ENCODE measurements around the gene SVOP. TPM values are rescaled to one million over a fixed set of nuclear protein-coding genes. Genes with fewer than 3 reads are reported as not detected.
"Not testable (repeated sequence)": the region's sequence is repeated elsewhere in the genome, so short reads cannot be mapped to it uniquely, and the experiment has no call there.

SVOP gene
- total RNA-seq, 2 experiments from 2014 or later, result not detected

DNA sequence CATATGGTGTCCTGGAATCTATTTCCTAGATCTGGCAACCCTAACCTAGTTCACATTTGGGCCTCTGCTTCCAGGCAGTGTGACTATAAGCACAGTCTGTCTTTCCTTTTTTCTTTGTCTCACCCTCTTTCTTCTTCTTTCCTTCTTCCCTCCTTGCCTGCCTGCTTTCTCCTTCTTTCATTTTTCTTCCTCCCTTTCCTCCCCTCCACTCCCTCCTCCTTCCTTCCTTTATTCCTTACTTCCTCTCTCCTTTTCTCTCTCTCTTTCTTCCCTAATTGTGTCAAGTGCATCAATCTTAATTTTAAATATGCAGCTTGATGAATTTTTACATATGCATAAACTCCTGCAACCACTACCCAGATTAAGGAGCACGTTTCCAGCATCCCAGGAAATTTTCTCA is 145.6 kb downstream of the SVOP start:
- no peak overlapping the region for H3K4me3 ChIP-seq (ENCODE audit: low read length)
- H3K36me3 Mint-ChIP-seq (ENCODE audit: low read depth), result no peaks in the 10 kb centered on the region
- no peaks in the 10 kb centered on the region for H3K9me3 Mint-ChIP-seq
- POLR2A ChIA-PET, result no interaction called here
- no peaks in the 10 kb centered on the region for H3K27me3 Mint-ChIP-seq
- H3K4me1 Mint-ChIP-seq (ENCODE audit: low read depth), result no peaks in the 10 kb centered on the region
- no peak for DNase-seq
- intact Hi-C loops (cut with DNase I, micrococcal nuclease), result no loop called here
- CTCF ChIA-PET, result no interaction called here
- H3K36me3 ChIP-seq (ENCODE audit: insufficient read depth, low read length), result no peaks in the 10 kb centered on the region
- no peak for ATAC-seq (ENCODE audit: poor library complexity)
- no peaks in the 10 kb centered on the region for H3K4me1 ChIP-seq (ENCODE audit: insufficient read depth, low read length)
- no peak overlapping the region for H3K27ac Mint-ChIP-seq
- no peaks in the 10 kb centered on the region for H3K27me3 ChIP-seq (ENCODE audit: control insufficient read depth in 1 of 2, insufficient read depth in 2 of 2, low read length in 2 of 2)
- H3K27ac ChIP-seq (ENCODE audit: low read depth in 1 of 2, low read length in 2 of 2), result no peak overlapping the region
- no peaks in the 10 kb centered on the region for H3K9me3 ChIP-seq (ENCODE audit: control insufficient read depth in 1 of 2, insufficient read depth in 1 of 2, low read length in 2 of 2)
- TF ChIP-seq, protein P1, sequence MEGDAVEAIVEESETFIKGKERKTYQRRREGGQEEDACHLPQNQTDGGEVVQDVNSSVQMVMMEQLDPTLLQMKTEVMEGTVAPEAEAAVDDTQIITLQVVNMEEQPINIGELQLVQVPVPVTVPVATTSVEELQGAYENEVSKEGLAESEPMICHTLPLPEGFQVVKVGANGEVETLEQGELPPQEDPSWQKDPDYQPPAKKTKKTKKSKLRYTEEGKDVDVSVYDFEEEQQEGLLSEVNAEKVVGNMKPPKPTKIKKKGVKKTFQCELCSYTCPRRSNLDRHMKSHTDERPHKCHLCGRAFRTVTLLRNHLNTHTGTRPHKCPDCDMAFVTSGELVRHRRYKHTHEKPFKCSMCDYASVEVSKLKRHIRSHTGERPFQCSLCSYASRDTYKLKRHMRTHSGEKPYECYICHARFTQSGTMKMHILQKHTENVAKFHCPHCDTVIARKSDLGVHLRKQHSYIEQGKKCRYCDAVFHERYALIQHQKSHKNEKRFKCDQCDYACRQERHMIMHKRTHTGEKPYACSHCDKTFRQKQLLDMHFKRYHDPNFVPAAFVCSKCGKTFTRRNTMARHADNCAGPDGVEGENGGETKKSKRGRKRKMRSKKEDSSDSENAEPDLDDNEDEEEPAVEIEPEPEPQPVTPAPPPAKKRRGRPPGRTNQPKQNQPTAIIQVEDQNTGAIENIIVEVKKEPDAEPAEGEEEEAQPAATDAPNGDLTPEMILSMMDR (IDR thresholded peaks at IDR 0.05), result no peak
- H3K4me3 Mint-ChIP-seq, result no peak overlapping the region

DNA sequence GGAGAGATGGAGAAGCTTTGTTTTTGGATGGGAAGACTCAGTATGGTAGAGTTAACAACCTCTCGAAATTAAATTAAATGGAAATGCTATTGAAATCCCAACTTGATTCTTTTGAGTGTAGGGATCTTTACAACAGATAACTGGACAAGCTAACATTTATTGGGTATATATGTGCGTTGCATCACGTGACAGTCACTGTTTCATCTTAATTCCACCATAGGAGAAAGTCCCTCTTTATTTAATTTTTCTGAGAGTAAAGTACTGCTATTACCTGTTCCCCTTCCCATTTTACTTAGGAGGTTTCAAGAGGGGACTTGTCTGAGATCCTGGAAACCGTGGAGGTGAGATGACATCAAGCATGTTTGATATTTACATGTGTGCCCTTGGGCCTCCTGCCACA is 152.1 kb downstream of the SVOP start:
- POLR2A ChIA-PET, result no interaction called here
- ATAC-seq (ENCODE audit: poor library complexity) (no peak), DNase-seq (no peak)
- no peaks in the 10 kb centered on the region for H3K4me1 ChIP-seq (ENCODE audit: insufficient read depth, low read length)
- no peaks in the 10 kb centered on the region for H3K36me3 Mint-ChIP-seq (ENCODE audit: low read depth)
- CTCF ChIA-PET, result no interaction called here
- H3K27ac Mint-ChIP-seq, result no peak overlapping the region
- no peaks in the 10 kb centered on the region for H3K9me3 Mint-ChIP-seq
- no peak overlapping the region for H3K27ac ChIP-seq (ENCODE audit: low read depth in 1 of 2, low read length in 2 of 2)
- no peaks in the 10 kb centered on the region for H3K36me3 ChIP-seq (ENCODE audit: insufficient read depth, low read length)
- H3K4me3 ChIP-seq (ENCODE audit: low read length), result no peak overlapping the region
- H3K4me3 Mint-ChIP-seq, result no peak overlapping the region
- H3K27me3 Mint-ChIP-seq, result no peaks in the 10 kb centered on the region
- H3K9me3 ChIP-seq (ENCODE audit: control insufficient read depth in 1 of 2, insufficient read depth in 1 of 2, low read length in 2 of 2), result no peaks in the 10 kb centered on the region
- TF ChIP-seq, protein P1 (IDR thresholded peaks at IDR 0.05), result no peak
- H3K27me3 ChIP-seq (ENCODE audit: control insufficient read depth in 1 of 2, insufficient read depth in 2 of 2, low read length in 2 of 2), result no peaks in the 10 kb centered on the region
- intact Hi-C loops (cut with DNase I, micrococcal nuclease), result loop anchor here in 1 of 2 experiments (10.0 kb wide), 1 partner anchor 1876 kb away; the partner anchor contains the start of gene PPP1CC
- no peaks in the 10 kb centered on the region for H3K4me1 Mint-ChIP-seq (ENCODE audit: low read depth)

DNA sequence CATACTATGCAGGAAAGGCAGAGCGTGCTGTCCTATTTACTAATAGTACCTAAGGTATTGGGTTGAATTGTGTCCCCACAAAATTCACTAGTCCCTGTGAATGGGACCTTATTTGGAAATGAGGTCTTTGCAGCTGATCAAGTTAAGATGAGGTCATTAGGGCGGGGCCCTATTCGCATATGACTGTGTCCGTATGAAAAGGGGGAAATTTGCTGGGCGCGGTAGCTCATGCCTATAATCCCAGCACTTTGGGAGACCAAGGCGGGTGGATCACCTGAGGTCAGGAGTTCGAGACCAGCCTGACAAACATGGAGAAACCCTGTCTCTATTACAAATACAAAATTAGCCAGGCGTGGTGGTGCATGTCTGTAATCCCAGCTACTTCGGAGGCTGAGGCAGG is 154.8 kb downstream of the SVOP start:
- ATAC-seq (ENCODE audit: poor library complexity); H3K9me3 Mint-ChIP-seq; H3K4me1 Mint-ChIP-seq (ENCODE audit: low read depth); H3K27me3 ChIP-seq (ENCODE audit: control insufficient read depth in 1 of 2, insufficient read depth in 2 of 2, low read length in 2 of 2); POLR2A ChIA-PET; CTCF ChIA-PET; H3K27ac ChIP-seq (ENCODE audit: low read depth in 1 of 2, low read length in 2 of 2); H3K4me1 ChIP-seq (ENCODE audit: insufficient read depth, low read length); H3K36me3 Mint-ChIP-seq (ENCODE audit: low read depth); H3K4me3 Mint-ChIP-seq; H3K4me3 ChIP-seq (ENCODE audit: low read length); H3K9me3 ChIP-seq (ENCODE audit: control insufficient read depth in 1 of 2, insufficient read depth in 1 of 2, low read length in 2 of 2); H3K27me3 Mint-ChIP-seq; H3K27ac Mint-ChIP-seq; H3K36me3 ChIP-seq (ENCODE audit: insufficient read depth, low read length): not testable (repeated sequence)
- intact Hi-C loops (cut with DNase I, micrococcal nuclease), result loop anchor here in 1 of 2 experiments (10.0 kb wide), 1 partner anchor 1879 kb away; the partner anchor contains the start of gene PPP1CC
- peak in 2 of 14 experiments; percentile 29 to 50 for DNase-seq

DNA sequence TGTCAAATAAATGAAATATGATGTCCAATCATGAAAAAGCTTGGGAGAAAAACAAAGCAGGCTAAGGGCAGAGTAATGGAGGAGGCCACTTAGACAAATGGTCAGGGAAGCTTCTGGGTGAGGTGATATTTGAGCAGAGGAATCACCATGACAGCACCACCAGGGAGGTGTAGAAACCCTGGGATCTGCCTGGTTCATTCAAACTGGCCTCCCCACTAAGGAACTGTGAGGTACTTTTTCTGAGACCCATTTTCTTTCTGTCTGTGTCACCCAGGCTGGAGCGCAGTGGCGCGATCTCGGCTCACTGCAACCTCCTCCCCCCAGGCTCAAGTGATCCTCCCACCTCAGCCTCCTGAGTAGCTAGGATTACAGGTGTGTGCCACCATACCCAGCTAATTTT is 155.7 kb downstream of the SVOP start:
- no peak for ATAC-seq (ENCODE audit: poor library complexity)
- intact Hi-C loops (cut with DNase I, micrococcal nuclease), result loop anchor here in 1 of 2 experiments (10.0 kb wide), 1 partner anchor 1880 kb away; the partner anchor contains the start of gene PPP1CC
- H3K4me3 Mint-ChIP-seq, result no peak overlapping the region
- Histone ChIP-seq H3K4me3 (ENCODE audit: low read length) (no peak overlapping the region), H3K4me1 (ENCODE audit: insufficient read depth, low read length) (no peaks in the 10 kb centered on the region), H3K36me3 (ENCODE audit: insufficient read depth, low read length) (no peaks in the 10 kb centered on the region), H3K27ac (ENCODE audit: low read depth in 1 of 2, low read length in 2 of 2) (no peak overlapping the region), H3K9me3 (ENCODE audit: control insufficient read depth in 1 of 2, insufficient read depth in 1 of 2, low read length in 2 of 2) (no peaks in the 10 kb centered on the region), H3K27me3 (ENCODE audit: control insufficient read depth in 1 of 2, insufficient read depth in 2 of 2, low read length in 2 of 2) (no peaks in the 10 kb centered on the region)
- CTCF ChIA-PET, result no interaction called here
- no peak for DNase-seq
- no peaks in the 10 kb centered on the region for H3K9me3 Mint-ChIP-seq
- H3K27me3 Mint-ChIP-seq, result no peaks in the 10 kb centered on the region
- TF ChIP-seq, protein P1 (IDR thresholded peaks at IDR 0.05), result no peak
- POLR2A ChIA-PET, result no interaction called here
- H3K36me3 Mint-ChIP-seq (ENCODE audit: low read depth), result no peaks in the 10 kb centered on the region
- peaks cover 6% of the 10 kb centered on the region for H3K4me1 Mint-ChIP-seq (ENCODE audit: low read depth)
- H3K27ac Mint-ChIP-seq, result no peak overlapping the region
